K562 (cell line): Measurements from ENCODE around the gene CNOT10. TPM values are rescaled to one million over a fixed set of nuclear protein-coding genes. Genes with fewer than 3 reads are reported as not detected.

Experiments
- ARID2 ChIP-seq: fragments of 450-650 bp; IDR thresholded peaks from 2 replicates; pipeline ENCODE4 v1.6.1; 2017; ENCODE audit warnings: antibody characterized with exemption, mild to moderate bottlenecking
- HDAC8 ChIP-seq: fragments of 450-650 bp; IDR thresholded peaks from 2 replicates; pipeline ENCODE4 v1.6.1; 2016; ENCODE audit warnings: mild to moderate bottlenecking, missing genetic modification characterization, moderate library complexity, missing compliant biosample characterization
- HNRNPL ChIP-seq: fragments of 200-400 bp; formaldehyde crosslinking; IDR thresholded peaks from 2 replicates; pipeline ENCODE4 v1.6.1; 2017; ENCODE audit warnings: low read depth, mild to moderate bottlenecking, low read length
- POLR2AphosphoS2 ChIP-seq: IDR thresholded peaks from 2 replicates; pipeline ENCODE4 v1.6.1; 2012; ENCODE audit warnings: low read length, improper control_type of control experiment
- SMARCA4 ChIP-seq: fragments of 450-650 bp; IDR thresholded peaks from 2 replicates; pipeline ENCODE4 v1.6.1; 2016
- TEAD4 ChIP-seq, 2 experiments: sonication (generic) in 1 of 2; formaldehyde crosslinking in 1 of 2; IDR thresholded peaks; 2 replicates each; pipeline versions ENCODE4 v1.6.1 to v1.8.0; 2012 to 2022; ENCODE audit warnings: borderline replicate concordance in 1 of 2, inconsistent platforms in 1 of 2, low read length in 1 of 2, mild to moderate bottlenecking in 1 of 2, missing genetic modification reagents in 1 of 2
- XRCC4 ChIP-seq: IDR thresholded peaks from one replicate; pipeline ENCODE4 v1.6.1; 2011; ENCODE audit not compliant: insufficient read depth, insufficient read length; ENCODE audit errors: extremely low read depth
- ZNF431 ChIP-seq: sonication (generic); formaldehyde crosslinking; IDR thresholded peaks from 2 replicates; pipeline ENCODE4 v1.8.0; 2022; ENCODE audit warnings: mild to moderate bottlenecking, missing genetic modification reagents
- ZNF57 ChIP-seq: fragments of 450-650 bp; formaldehyde crosslinking; IDR thresholded peaks from 2 replicates; pipeline ENCODE4 v1.4.0; 2020; ENCODE audit warnings: mild to moderate bottlenecking, moderate library complexity
- polyA plus RNA-seq, 8 experiments: library from polyadenylated mRNA; depleted of rRNA in 4 of 8; stranded (reverse) in 5 of 8; unstranded in 3 of 8; fragments of >200 nt; fragmentation: Nextera tagmentation in 2 of 8; fragmentation: Illumina TruSeq in 1 of 8; extraction: Ambion mirVana in 2 of 8; extraction: Trizol in 1 of 8; gene quantifications; 2 replicates each; pipeline versions ENCODE4 v1.2.1 to v1.2.3, GENCODE V29; 2011 to 2014; ENCODE audit warnings: inconsistent platforms in 1 of 8, missing spikeins in 1 of 8
- total RNA-seq, 7 experiments: library from RNA; depleted of rRNA in 6 of 7; stranded (reverse); fragments of >200 nt in 6 of 7; fragmentation: Illumina TruSeq in 2 of 7; extraction: Trizol in 2 of 7; gene quantifications; 2 replicates each; pipeline versions ENCODE4 v1.2.1 to v1.2.3, GENCODE V29; 2011 to 2021; ENCODE audit warnings: low replicate concordance in 1 of 7
- TF ChIP-seq, protein P1 (sequence below): fragments of 250-450 bp; sonication (Bioruptor Pico); IDR thresholded peaks from 2 replicates; pipeline ENCODE4 v1.9.0; 2021; ENCODE audit warnings: mild to moderate bottlenecking, inconsistent platforms
- TF ChIP-seq, protein P2 (sequence below): fragments of 450-650 bp; IDR thresholded peaks from 2 replicates; pipeline ENCODE4 v1.6.1; 2016; ENCODE audit warnings: low read depth
- TF ChIP-seq, protein P3 (sequence below): fragments of 450-650 bp; IDR thresholded peaks from 2 replicates; pipeline ENCODE4 v1.6.1; 2016; ENCODE audit warnings: borderline replicate concordance
- TF ChIP-seq, protein P4 (sequence below): IDR thresholded peaks from 2 replicates; pipeline ENCODE4 v1.6.1; 2016; ENCODE audit warnings: missing genetic modification characterization, missing compliant biosample characterization

CNOT10 gene
- total and polyA plus RNA-seq, 9 of the 15 experiments (the other 6 are each of a cell fraction or from before 2014, with no cell fraction given) = 35.7 to 114 (median 81.9) TPM

DNA sequence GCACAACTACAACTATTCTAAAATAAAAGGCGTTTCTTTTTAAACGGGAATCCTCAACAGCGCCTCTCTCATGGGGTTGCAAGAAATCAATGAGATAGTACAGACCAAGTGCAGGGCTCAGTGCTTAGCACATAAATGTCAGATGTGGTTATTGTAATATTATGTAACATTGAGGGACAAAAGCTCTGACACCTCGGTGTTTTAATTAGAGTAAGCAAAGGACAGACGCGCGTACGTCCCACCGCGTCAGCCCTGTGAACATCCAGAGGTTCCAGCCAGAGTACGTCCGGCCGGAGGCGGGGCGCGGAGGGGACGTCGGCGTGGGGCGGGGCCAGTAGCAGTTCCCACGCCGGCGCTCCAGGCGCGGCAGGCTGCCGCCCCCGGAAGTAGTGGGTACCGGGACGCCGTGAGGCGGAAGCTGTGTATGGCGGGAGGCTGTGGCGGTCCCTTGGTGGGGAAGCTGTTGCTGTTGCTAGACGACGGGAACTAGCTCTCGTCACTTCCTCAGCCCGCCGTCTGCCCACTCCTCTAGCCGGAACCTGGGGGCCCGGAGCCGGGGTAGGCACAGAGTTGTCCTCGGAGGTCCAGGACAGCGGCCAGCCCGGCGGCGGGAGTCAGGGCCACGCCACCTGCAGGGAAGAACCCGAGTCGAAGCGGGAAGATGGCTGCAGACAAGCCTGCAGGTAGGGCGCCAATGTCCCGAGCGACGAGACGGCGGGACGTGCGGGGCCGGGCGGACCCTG is at the start of gene CNOT10 (continued):
- TF ChIP-seq, protein P1, sequence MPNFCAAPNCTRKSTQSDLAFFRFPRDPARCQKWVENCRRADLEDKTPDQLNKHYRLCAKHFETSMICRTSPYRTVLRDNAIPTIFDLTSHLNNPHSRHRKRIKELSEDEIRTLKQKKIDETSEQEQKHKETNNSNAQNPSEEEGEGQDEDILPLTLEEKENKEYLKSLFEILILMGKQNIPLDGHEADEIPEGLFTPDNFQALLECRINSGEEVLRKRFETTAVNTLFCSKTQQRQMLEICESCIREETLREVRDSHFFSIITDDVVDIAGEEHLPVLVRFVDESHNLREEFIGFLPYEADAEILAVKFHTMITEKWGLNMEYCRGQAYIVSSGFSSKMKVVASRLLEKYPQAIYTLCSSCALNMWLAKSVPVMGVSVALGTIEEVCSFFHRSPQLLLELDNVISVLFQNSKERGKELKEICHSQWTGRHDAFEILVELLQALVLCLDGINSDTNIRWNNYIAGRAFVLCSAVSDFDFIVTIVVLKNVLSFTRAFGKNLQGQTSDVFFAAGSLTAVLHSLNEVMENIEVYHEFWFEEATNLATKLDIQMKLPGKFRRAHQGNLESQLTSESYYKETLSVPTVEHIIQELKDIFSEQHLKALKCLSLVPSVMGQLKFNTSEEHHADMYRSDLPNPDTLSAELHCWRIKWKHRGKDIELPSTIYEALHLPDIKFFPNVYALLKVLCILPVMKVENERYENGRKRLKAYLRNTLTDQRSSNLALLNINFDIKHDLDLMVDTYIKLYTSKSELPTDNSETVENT (CRISPR knock-in tag) = 0 out of 2 replicates have a peak, but pooled peaks have one; percentile 32
- TF ChIP-seq ZNF431 (no peak), TEAD4 (IDR thresholded peaks at IDR 0.05; ENCODE audit: low read length) (no peak), TEAD4 (CRISPR knock-in tag; IDR thresholded peaks at IDR 0.05; ENCODE audit: borderline replicate concordance) (no peak), ARID2 (no peak), XRCC4 (no peak), HNRNPL (no peak), POLR2AphosphoS2 (no peak; the same call in 1 of the 2 replicates), HDAC8 (tag) (no peak), SMARCA4 (no peak; the same call in 1 of the 2 replicates), ZNF57 (CRISPR knock-in tag) (no peak)
- TF ChIP-seq, protein P2, sequence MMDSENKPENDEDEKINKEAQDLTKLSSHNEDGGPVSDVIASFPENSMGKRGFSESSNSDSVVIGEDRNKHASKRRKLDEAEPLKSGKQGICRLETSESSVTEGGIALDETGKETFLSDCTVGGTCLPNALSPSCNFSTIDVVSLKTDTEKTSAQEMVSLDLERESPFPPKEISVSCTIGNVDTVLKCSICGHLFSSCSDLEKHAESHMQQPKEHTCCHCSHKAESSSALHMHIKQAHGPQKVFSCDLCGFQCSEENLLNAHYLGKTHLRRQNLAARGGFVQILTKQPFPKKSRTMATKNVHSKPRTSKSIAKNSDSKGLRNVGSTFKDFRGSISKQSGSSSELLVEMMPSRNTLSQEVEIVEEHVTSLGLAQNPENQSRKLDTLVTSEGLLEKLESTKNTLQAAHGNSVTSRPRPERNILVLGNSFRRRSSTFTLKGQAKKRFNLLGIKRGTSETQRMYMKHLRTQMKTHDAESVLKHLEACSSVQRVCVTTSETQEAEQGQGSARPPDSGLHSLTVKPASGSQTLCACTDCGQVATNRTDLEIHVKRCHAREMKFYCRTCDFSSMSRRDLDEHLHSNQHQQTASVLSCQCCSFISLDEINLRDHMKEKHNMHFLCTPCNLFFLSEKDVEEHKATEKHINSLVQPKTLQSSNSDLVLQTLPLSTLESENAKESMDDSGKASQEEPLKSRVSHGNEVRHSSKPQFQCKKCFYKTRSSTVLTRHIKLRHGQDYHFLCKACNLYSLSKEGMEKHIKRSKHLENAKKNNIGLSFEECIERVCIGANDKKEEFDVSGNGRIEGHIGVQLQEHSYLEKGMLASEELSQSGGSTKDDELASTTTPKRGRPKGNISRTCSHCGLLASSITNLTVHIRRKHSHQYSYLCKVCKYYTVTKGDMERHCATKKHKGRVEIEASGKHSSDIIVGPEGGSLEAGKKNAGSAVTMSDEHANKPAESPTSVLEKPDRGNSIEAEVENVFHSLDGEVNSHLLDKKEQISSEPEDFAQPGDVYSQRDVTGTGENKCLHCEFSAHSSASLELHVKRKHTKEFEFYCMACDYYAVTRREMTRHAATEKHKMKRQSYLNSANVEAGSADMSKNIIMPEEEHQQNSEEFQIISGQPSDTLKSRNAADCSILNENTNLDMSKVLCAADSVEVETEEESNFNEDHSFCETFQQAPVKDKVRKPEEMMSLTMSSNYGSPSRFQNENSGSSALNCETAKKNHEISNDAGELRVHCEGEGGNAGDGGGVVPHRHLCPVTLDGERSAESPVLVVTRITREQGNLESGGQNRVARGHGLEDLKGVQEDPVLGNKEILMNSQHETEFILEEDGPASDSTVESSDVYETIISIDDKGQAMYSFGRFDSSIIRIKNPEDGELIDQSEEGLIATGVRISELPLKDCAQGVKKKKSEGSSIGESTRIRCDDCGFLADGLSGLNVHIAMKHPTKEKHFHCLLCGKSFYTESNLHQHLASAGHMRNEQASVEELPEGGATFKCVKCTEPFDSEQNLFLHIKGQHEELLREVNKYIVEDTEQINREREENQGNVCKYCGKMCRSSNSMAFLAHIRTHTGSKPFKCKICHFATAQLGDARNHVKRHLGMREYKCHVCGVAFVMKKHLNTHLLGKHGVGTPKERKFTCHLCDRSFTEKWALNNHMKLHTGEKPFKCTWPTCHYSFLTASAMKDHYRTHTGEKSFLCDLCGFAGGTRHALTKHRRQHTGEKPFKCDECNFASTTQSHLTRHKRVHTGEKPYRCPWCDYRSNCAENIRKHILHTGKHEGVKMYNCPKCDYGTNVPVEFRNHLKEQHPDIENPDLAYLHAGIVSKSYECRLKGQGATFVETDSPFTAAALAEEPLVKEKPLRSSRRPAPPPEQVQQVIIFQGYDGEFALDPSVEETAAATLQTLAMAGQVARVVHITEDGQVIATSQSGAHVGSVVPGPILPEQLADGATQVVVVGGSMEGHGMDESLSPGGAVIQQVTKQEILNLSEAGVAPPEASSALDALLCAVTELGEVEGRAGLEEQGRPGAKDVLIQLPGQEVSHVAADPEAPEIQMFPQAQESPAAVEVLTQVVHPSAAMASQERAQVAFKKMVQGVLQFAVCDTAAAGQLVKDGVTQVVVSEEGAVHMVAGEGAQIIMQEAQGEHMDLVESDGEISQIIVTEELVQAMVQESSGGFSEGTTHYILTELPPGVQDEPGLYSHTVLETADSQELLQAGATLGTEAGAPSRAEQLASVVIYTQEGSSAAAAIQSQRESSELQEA = no peak
- TF ChIP-seq, protein P3, sequence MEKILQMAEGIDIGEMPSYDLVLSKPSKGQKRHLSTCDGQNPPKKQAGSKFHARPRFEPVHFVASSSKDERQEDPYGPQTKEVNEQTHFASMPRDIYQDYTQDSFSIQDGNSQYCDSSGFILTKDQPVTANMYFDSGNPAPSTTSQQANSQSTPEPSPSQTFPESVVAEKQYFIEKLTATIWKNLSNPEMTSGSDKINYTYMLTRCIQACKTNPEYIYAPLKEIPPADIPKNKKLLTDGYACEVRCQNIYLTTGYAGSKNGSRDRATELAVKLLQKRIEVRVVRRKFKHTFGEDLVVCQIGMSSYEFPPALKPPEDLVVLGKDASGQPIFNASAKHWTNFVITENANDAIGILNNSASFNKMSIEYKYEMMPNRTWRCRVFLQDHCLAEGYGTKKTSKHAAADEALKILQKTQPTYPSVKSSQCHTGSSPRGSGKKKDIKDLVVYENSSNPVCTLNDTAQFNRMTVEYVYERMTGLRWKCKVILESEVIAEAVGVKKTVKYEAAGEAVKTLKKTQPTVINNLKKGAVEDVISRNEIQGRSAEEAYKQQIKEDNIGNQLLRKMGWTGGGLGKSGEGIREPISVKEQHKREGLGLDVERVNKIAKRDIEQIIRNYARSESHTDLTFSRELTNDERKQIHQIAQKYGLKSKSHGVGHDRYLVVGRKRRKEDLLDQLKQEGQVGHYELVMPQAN = peak; percentile 90
- TF ChIP-seq, protein P4, sequence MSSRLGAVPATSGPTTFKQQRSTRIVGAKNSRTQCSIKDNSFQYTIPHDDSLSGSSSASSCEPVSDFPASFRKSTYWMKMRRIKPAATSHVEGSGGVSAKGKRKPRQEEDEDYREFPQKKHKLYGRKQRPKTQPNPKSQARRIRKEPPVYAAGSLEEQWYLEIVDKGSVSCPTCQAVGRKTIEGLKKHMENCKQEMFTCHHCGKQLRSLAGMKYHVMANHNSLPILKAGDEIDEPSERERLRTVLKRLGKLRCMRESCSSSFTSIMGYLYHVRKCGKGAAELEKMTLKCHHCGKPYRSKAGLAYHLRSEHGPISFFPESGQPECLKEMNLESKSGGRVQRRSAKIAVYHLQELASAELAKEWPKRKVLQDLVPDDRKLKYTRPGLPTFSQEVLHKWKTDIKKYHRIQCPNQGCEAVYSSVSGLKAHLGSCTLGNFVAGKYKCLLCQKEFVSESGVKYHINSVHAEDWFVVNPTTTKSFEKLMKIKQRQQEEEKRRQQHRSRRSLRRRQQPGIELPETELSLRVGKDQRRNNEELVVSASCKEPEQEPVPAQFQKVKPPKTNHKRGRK (tag) = no peak
